NCI-H748 (cell line): ENCODE measurements around the gene UBL3.

Experiments
- DNase-seq: peaks from one replicate; lab custom pipeline; 2025; ENCODE audit not compliant: unreplicated experiment; lab: John Stamatoyannopoulos, UW

UBL3 gene

DNA sequence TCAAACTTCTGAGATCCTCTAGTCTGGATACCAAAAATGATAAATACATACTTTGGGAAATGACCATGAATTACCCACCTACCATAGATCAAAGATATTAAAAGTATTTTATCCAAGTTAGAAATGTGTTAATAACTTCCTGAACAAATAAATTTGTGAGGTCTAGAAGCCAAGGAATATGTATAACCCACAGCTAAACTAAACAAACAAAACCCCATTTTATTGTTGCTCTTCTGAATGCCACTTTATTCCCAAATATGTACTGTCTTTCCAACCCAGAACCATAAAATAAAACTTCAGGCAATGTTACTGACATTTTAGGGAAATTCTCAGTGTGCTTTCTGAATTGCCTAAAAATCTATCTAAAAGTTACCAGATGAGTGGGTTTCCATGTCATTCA lies 35.1 kb downstream of the UBL3 start:
- no peak for DNase-seq

DNA sequence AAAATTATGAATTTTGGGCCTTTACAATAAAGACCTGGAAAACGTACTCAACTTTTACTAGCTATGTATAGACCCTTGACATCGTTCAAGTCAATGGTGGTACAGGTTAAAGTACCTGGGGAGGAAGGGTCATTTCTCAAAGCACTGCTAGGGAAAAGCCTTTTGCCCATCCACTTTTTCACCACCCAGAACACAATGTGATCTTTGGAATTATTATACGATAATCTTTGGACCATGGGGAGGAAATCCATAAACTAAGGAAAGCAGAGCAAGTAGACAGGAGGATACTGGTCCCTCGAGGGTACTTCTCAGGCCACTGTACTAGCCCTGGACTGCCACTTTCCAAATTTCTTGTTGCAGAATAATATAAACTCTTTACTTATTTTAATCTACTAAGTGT lies 39.5 kb downstream of the UBL3 start:
- no peak for DNase-seq

DNA sequence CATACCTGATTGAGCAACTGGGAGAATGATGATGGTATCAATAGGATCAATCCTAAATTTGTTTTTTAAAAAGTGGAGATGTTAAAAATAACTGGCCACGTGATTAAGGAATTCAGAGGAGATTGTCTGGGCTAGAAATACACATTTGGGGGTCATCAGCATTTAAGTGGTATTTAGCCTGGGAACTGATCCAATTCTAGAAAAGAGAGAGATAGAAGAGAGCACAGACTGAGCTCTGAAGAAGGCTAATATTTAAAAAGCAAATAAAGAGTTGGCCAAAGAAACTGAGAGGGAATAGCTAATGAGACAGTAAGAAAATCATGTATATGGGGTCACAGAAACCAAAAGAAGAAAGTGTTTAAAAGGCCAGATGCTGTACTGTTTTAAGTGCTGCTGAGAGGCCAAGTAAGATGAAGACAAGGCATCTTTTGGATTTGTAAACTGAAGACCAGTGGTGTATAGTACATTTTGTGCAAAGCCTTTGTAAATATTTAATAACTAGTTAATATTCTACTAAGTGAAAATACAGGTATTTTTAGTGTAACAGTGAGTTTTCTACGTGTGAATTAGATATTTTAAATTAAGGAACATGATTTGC lies 40.2 kb downstream of the UBL3 start:
- no peak for DNase-seq

DNA sequence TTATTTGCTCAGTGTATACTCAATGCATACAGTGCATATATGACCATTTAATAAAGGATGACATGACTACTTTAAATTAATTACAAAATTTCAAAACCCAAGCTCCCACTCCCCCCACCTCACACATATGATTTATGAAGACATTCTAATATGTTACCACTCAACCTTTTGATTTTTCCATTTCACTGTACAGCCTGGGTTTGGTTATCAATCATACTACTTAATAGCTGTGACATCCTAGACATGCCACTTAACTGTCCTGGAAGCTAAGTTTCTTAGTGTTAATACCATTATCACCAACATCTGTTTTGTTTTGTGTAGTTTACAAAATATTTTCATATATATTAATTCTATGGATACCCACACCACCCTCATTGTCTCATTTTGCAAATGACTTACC lies 42.2 kb downstream of the UBL3 start:
- no peak for DNase-seq

DNA sequence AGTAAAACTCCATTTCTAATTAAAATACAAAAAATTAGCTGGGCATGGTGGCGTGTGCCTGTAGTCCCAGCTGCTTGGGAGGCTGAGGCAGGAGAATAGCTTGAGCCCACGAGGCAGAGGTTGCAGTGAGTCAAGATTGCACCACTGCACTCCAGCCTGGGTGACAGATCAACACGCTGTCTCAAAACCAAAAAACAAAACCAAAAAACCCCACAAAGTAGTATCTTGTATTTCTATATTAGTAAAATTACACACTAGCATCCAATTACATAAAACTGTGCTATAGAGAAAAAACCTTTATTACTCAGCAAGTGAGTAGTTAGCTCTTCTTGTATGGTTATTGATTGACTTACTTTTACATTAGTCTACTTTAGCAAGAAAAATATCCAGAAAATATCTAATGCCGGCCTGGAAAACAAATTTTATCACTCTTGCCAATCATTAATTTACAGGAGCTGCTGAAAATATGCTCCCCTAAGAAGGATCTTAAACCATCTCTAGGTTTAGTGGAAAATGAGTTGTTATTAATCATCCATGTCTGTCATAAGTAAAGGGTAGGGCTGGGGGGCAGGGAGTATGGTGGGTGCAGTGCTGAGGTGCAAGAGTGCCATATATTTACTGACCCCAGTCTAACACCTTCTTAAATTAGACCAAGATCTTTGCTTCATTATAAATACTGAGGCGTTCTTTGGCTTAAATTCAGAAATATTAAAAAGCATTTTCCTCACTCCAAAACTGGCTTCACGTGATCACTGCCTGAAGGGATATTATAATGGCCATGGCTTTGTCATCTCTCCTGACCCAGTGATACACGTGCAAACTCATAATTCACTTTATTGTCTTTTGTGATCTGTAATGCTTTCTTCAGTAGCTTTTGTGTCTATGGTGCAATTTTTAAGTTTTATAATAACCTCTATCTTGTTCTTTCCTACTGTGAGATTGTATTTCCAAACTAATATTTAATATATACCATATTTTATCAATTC lies 44.1 kb downstream of the UBL3 start:
- DNase-seq: no peak

DNA sequence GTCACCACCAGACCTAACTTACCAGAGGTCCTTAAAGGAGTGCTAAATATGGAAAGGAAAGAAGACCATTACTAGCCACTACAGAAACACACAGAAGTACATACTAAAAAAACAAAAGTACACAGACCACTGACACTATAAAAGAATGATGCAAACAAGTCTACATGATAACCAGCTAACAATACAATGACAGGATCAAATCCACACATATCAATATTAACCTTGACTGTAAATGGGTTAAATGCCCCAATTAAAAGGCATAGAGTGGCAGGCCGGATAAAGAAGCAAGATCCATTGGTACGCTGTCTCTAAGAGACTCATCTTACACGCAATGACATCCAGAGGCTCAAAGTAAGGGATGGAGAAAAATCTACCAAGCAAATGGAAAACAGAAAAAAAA lies 47.2 kb downstream of the UBL3 start:
- DNase-seq: no peak

DNA sequence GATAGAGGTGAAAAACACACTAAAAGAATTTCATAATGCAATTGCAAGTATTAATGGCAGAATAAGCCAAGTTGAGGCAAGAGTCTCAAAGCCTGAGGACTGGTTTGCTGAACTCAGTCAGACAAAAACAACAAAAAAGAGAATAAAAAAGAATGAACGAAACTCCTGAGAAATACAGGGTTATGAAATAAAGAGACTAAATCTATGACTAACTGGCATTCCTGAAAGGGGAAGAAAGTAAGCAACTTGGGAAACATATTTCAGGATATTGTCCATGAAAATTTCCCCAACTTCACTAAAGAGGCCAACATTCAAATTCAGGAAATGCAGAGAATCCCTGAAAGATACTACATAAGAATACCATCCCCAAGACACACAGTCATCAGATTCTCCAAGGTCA lies 47.8 kb downstream of the UBL3 start:
- DNase-seq: no peak

DNA sequence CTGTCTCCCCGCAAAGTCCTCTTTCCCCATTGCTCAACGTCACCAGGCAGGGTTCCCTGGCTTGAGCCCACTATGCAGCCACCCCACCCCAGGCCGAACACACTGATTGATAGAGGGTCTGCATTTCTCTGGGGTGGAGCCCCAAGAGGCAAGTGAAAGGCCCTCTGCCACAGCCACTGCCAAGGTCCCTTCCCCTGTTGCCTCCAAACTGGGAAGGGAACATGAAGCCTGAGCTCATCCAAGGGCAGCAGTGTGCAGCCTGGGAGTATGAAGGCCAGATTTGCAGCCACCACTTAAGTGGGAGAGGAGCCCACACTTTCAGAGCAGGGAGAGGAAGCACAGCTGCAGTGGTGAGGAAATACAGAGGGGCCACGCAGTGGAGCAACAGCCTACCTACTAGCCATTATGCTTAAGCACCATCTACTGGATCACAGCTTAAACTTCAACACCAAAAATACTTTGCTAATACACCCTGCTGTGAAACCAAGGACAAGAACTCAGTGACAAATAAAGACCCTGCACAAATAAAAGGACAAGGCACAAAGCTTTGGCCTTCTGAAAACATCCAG lies 48.6 kb downstream of the UBL3 start:
- DNase-seq: no peak

DNA sequence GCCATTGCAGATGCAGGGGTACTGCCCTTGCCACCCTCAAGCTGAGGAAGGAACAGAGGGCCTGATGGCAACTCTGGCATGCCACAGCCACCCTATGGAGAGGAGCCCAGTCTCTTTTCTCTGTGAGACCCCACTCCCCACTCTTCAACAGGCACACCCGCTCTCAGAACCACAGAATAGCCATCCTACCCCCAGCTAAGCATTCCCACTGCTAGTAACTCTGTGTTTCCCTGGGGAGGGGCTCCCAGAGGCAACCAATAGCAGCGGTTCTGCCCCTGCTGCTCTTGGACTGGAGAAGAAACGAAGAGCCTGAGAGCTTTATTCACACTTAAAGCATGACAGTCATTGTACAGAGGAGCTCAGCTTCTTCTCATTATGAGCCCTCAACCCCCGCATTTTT lies 49.3 kb downstream of the UBL3 start:
- DNase-seq: no peak

DNA sequence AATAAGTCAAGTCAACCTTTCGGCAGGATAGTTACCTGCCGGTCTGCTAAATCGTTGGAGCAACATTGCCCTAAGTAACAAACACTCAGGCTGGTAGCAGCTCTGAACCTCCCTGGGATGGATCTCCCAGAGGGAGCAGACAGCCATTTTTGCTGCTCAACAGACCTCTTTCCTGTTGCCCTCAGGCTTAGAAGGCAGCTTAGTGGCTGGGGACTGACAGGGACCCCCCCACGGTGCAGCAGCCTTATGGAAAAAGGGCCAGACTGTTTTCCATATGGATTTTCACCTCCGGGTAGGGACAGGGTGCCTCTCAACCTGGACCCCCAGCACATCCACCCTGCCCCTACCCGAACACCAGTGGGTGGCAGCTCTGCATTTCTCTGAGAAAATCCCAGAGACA lies 49.7 kb downstream of the UBL3 start:
- no peak for DNase-seq

DNA sequence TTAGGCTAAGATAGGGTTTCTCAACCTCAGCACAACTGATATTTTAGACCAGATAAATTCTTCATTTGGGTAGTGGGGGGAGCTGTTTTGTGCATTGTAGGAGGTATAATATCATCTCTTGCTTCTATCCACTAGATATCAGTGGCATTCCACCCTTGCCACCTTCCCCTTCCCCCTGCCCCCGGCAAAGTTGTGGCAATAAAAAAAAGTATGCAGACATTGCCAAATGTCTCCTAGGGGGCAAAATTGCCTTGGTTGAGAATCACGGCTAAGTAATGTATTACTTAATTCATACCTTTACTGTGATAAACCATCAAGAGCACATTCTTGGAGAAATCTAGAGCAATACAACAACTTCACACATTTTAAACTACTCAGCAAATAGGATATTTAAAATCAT lies 51.4 kb downstream of the UBL3 start:
- no peak for DNase-seq

DNA sequence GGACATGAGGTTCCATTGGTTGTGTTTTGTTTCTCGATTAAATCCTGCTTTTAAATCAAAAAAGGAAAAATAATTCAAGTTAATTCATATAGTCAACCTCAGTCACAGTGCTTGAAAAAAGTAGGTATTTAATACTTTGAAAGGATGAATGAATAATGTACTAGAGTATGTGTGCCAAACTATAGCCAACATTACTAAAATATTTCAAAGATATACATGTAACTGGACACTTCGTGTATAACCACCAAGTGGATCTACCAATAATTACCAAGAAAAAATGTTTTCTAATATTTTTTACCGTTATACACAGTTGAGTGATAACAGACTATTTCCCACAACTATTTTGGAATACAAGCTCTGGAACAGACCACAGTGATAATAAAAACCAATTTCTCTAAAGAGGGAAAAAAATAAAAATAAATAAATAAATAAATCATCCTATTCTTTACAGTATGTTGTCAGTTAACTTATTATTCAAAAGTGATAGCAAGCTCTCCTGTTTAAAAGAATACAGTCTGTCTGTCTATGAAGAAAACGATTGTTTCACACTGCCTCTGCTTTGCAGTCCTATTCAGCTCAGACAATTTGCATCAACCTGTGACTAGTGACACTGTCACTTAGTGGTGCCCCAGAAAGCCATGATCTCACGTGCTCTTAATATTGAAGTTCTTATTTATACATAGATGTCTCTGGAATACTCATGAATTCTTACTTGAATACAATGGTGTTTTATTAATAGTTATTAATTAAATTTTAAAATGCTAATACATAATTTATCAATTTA lies 58.2 kb downstream of the UBL3 start:
- no peak for DNase-seq

DNA sequence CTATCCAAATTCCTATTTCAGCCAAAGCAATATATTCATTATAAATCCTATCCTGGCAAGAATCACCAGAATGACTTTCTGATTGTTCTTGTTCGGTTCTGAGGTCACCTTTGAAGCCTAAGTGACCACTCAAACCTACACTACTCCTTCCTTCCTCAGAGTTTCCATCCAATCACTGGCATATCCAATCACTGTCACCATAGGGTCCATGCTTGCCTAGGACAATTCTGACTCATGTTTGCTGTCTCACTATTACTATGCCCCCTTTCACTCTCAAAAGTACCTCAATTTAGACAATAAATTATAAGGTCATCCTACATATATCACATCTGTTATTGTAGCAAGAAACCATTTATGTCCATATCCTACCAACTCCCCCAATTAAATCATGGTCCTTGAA lies 58.9 kb downstream of the UBL3 start:
- DNase-seq: no peak

DNA sequence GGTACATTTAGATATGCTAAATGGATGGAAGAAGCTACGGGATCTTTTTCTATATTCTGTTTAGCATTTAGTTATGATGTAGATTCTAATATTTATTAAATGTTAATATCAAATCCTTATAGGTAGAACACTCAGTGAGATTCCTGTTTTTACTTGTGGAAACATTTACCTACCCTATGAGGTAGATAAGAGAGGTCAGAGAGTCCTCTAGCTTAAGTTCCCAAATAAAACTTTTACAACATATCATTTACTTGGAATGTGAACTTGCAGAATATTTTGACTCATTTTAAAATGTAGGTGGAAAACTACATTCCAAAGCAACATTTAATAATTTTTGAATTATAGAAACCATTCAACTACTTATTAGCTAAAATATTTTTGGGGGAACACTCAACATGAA lies 63.7 kb downstream of the UBL3 start:
- no peak for DNase-seq

DNA sequence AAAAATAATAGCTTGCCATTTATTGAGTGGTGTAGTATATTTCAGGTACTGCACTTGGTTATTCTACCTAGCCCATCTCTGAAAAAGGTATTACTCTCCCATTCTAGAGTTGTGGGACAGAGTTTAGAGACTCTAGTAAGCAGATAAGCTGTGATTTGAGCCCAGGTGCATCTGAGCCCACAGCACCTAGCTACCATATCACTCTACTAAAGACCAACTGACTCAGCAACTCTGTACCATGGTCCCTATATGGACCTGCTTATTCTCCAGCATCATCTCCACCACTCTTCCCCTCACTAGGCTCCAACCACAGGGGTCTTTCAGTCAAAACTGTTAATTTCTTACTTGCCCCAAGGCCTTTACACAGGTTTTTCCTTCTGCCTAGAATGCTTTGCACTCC lies 64.4 kb downstream of the UBL3 start:
- no peak for DNase-seq

DNA sequence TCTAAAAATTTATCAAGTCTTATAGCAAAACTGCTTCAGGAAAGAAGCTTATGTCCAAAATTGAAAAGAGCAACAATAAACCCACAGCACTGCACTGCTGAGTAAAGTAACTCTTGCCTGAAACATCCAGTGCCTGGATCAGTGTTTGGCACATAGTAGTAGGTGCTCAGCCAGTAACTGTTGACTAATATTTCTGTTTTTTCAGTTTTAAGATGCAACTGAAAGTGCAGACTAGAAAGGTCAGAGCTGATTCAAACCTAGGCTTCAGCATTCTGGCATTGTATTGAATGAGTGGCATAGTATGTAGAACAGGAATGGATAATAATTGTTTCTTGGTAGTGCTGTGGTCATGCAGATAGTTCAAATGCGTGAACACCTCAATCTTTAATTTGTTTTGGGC lies 67.6 kb downstream of the UBL3 start:
- DNase-seq: no peak

DNA sequence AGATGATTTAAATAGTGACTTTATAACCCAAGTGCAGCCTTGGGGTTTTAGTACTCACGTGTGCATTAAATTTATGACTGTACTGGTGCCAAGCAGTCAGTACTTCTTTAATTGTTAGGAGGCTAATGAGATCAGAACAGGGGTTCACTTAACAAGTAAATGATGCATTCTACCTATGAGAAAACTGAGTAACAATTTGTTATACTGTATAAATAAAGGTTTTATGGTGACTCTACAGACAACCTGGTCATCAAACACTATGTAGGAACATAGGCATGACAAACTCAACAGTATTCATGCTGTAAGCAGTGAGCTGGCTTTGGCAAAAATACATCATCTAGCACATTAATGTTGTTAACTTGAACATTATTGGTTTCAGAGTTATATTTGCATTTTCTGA lies 75.6 kb downstream of the UBL3 start:
- no peak for DNase-seq

DNA sequence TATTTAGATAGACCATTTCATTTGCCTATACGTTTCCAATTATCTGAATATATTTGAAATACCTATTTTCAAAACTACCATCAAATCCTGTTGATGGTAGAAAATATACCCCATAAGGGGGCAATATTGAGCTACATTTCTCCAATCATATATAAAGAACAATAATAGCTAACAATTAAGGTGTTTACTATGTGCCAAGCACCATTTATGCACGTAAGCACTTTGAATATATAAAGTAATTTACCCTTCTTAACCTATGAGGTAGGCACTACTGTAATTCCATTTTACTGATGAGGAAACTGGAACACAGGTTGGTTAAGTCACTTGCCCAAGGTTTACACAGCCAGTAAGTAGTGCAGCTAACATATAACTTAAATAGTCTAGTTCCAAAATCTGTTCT lies 79.2 kb downstream of the UBL3 start:
- peak; percentile 85 for DNase-seq

DNA sequence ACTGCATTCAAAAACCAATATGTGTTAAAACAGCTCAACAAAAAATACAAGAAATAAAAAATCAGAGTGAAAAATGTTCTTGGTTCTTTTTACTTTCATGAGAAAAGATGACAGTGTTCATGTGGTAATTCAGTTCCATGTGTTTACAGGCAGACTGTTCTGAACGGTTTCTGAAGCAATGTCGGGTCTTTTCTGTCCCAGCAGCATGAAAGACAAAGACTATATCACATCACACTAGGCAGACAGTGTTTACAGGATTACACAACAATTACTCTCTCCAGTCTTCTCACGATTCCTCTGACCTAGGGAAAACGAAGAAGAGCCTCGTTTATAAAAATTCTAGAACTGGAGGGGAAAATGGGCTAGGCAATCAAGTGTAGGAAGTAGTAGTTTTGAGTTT lies 83.4 kb downstream of the UBL3 start:
- peak; percentile 50 for DNase-seq

DNA sequence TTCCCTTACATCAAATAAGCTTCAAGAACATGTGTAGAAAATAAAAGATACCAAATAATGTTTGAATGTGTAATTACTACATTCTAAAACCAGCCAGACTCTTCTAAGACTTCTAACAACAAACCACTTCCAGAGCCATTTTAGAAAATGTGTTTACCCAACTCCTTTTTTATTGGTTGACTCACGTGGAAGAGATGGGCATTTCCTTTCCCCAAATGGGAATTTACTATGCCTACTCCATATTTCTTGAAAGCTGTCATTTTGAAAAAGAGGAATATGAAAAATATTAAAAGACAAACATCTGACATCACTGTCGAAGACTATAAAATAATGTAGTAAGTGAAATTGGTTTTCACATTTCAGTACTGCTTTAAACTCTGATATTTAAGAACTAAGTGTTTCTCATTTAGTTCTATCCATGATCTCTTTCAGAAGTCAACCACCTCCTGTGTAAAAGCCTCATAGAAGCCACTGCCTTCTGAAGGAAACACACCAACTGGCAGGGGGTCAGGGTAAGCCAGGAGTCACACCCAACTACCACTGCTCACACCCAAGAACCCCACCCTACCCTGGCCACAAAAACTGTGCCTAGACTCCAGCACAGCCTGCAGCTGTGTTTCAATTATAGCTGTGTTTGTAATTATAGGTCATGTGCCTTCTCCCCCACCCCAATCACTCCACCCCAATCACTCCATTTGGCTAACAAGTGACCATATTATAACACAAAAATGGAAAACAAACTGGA lies 86.8 kb downstream of the UBL3 start:
- peak; percentile 96 for DNase-seq

DNA sequence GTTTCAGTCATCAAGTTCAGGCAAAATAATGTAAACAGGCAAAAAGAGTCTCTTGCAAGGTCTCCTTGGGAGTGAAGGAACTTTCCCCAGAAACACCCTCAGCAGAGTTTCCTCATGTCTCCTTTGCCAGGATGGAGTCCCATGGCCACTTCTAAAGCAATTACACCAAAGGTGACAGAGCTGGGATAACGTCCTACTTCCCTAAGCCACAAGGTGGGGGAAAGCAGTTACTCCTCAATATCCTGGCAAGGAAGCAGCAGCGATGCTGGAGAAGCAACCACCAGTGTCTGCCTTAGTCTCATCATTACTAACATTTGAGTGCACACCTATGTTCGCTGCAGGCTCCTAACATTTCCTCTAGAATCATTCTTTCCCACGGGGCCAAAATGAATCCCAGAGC lies 88.6 kb downstream of the UBL3 start:
- DNase-seq: no peak
